GM18511 (cell line): ENCODE results near the gene RASIP1.

Experiments used
- ATAC-seq: cut with Tn5 transposase; IDR thresholded peaks from one replicate; pipeline ENCODE4 v1.9.1; 2021; ENCODE audit warnings: mild to moderate bottlenecking, moderate library complexity; ENCODE audit not compliant: unreplicated experiment

RASIP1 gene

DNA sequence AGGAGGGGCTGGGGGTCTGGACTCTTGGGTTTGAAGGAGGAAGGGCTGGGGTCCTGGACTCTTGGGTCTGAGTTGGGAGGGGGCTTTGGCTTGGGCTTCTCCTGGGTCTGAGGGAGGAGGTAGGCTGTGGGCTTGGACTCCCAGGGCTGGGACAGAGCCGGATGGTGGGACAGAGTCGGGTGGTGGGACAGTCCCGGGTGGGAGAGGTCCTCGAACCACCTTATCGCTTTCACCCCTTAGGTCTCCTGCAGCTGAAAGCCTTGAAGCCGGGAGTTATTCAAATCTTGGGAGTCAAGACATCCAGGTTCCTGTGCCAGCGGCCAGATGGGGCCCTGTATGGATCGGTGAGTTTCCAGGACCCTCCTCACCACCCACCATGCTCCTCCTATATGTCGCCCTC lies 16.3 kb upstream of the RASIP1 start:
- ATAC-seq = no peak

DNA sequence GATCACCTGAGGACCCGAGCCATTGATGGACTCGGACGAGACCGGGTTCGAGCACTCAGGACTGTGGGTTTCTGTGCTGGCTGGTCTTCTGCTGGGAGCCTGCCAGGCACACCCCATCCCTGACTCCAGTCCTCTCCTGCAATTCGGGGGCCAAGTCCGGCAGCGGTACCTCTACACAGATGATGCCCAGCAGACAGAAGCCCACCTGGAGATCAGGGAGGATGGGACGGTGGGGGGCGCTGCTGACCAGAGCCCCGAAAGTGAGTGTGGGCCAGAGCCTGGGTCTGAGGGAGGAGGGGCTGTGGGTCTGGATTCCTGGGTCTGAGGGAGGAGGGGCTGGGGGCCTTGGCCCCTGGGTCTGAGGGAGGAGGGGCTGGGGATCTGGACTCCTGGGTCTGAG lies 15.8 kb upstream of the RASIP1 start:
- no peak for ATAC-seq

DNA sequence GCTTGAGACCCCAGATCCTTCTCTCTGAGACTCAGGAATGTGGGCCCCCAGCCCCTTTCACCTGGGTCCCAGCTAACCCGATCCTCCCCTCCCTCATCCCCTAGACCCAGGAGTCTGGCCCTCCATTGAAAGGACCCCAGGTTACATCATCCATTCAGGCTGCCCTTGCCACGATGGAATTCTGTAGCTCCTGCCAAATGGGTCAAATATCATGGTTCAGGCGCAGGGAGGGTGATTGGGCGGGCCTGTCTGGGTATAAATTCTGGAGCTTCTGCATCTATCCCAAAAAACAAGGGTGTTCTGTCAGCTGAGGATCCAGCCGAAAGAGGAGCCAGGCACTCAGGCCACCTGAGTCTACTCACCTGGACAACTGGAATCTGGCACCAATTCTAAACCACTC lies 15.4 kb upstream of the RASIP1 start:
- ATAC-seq = no peak

DNA sequence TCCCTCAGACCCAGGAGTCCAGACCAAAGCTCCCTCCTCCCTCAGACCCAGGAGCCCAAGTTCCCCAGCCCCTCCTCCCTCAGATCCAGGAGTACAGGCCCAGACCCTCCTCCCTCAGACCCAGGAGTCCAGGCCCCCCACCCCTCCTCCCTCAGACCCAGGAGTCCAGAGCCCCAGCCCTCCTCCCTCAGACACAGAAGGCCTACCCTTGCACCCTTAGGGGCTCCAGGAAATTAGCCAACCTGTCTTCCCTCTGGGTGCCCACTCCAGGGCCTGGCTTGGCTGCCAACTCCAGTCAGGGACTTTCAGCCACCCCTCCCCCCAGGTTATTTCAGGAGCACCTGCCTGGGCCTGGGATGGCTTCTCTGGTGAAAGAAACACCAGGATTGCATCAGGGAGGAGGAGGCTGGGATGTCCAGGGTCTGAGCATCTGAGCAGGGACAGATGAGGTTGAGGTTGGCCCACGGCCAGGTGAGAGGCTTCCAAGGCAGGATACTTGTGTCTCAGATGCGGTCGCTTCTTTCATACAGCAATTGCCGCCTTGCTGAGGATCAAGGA lies 14.8 kb upstream of the RASIP1 start, which contains the start of gene FGF21:
Gene FGF21, plus strand, starts transcription at position 441 of the 558 bp plus-strand sequence. CDS start 713 bp downstream, outside the sequence.
- ATAC-seq = no peak

DNA sequence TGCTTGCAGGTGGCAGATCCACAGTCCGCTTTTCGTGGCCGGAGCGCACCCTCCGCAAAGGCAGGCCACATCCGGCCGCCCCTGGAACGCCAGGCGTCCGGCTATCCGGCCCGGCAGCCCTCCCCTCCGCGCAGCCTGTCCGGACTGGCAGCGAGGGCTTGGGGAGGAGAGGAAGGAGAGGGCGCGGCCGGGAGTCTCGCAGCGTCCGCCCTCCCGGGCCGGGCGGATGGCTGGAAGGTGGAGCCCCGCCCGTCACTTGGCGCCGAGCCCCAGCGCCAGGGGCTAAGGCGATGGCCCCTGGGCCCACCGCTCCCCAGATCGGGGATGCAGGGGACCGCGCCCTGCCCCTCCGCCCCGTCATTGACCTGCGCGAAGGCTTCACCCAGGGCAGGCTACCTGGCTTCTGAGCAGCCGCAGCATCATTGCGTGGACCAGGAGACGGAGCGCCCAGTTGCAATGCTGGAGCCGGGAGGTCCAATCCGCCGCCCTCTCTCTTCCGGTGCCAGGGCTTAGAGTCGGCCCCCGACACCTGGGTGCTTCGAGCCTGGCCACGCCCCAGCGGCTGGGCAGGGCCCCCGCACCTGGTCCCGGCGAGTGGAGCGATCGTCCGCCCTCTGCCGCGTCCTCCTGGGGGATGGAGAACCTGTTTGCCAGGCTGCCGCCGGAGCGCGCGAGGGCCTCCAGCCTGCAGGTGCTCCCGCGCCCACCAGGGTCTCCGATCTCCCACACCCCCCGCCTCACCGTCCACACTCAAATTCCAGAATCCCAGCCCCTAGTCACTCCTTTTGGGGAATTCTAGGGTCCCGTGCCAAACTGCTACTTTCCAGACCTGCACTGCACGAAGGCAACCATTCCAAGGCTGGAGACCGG lies 12.3 kb upstream of the RASIP1 start, which contains the start of gene FUT1:
Gene FUT1, minus strand, starts transcription at position 146 of the 870 bp plus-strand sequence. CDS start 1,360 bp downstream, outside the sequence.
- ATAC-seq = no peak

DNA sequence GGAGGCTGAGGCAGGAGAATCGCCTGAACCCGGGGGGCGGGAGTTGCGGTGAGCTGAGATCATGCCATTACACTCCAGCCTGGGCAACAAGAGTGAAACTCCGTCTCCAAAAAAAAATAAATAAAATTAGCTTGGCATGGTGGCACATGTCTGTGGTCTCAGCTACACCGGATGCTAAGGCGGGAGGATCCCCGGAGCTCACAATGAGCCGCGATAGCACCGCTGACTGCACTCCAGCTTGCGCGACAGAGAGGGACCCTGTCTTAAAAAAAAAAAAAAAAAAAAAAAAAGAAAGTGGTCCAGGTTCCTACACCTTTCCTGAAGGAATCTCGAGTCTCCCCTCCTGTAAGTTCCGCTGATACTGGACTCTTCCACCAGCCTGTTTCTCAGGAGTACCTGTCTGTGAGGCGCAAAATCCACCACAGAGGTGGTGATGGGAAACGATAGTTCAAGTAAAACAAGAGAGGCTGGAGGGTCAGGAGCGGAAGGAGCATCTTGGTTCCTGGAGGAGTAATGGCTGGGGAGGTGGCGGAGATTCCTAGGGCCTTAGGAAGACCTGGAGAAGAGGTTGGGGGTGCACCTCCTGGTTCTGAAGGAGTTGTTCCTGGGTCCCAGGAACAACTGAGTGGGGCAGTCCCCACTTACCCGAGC lies 11.6 kb upstream of the RASIP1 start:
- ATAC-seq = no peak

DNA sequence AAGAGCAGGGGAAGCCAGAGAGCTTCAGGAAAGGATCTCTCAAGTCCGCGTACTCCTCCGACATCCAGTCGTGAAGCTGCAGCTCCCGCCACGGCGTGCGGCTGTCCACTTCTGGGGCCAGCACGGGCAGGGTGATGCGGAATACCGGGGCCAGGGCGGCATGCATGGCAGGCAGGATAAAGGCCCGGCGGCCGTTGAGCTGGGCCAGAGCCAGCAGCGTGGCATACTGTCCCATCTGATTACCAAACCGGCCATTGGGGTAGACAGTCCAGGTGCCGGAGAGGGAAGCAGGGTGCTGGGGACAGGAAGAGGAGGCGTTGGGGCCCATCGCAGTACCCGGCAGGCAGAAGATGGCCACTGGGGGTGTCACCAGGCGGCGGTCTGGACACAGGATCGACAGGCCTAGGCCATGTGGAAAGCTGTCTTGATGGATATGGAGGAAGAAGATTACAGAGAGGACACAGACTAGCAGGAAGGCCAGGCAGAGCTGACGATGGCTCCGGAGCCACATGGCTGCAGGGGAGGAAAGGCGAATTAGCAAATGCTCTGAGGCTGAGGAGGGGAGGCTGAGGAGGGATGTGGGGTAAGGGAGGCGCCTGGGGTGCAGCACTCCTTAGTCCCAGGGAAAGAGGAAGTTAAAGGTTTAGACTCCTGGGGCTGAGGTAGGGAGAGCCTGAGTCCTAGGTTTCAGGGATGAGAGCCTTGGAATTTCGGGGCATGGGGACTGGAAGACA lies 10.5 kb upstream of the RASIP1 start:
- ATAC-seq = no peak

DNA sequence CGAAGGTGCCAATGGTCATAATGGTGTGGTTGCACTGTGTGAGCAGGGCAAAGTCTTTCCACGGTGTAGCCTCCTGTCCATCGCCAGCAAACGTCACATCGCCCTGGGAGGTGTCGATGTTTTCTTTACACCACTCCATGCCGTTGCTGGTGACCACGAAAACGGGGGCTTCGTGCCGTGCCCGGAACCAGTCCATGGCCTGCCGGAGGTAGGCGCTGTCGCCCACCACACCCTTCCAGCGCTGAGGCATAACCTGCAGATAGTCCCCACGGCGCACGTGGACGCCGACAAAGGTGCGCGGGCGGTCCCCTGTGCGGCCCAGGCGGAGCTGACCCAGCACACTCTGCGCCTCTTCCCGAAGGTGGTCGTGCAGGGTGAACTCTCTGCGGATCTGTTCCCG lies 9.9 kb upstream of the RASIP1 start:
- ATAC-seq = no peak

DNA sequence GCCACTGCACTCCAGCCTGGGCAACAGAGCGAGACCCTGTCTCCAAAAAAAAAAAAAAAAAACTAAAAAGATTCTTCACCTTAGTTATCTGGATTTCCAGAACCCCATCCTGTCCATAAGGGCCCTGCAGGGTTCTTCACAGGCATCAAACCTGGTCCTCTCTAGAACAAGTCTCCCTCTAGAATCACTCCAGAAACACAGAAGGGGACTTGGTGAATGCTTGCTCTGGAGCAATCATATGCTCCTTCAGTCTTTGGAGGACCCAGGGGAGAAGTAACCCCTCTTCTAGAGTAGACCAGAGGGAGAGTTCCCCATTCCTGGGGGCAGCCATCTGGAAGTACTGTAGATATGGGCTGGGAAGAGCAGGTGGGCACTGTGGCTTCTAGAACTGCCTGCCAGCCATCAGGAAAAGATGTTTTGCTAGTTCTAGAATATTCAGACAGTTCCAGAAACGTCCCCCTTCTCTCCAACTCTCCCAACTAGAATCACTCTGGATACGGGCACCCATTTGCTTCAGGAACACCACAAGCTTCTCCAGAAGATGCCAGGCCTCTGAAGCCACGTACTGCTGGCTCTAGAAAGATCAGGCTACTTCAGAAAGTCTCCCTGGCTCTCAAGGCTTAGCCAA lies 9.3 kb upstream of the RASIP1 start:
- no peak for ATAC-seq

DNA sequence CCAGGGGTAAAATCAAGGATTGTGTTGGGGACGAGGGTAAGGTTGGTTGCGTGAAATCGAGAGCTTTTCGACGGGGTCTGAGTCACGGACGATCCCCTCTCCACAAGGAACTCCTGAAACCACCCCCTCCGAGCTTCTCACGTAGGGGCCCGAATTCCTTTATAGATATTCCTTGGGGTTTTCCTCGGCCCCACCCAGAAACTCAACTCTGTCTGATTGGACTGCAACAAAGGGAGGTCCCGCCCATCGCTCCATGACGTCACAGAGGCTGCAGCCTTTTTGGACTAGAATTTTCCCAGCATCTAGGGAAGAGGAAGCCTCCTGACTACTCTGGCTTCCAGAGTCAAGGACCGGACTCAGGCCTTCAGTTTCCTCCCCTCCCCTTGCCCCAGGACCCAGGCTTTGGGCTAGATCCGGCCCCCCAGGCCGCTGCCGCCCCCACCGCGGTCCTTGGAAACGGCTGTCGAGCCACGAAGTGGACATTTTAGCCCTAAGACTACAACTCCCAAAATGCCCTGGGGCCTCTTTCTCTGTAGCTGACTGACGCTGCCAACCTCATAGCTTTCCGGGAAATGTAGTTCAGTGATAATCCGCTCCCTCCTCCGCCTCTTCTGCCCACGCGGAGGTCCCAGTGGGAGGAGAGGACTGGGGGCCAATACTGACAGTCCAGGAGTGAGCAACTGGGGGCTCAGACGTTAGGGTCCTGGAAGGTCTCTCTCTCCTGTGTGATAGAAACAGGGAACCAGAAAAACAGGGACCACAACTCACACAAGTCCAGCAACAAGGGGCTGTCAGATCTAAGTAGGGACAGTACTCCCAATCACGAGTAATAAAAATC lies 6.5 kb upstream of the RASIP1 start, which contains the start of gene IZUMO1:
Gene IZUMO1, minus strand, starts transcription at position 172 of the 838 bp plus-strand sequence. CDS start 1,050 bp downstream, outside the sequence.
- ATAC-seq = no peak

DNA sequence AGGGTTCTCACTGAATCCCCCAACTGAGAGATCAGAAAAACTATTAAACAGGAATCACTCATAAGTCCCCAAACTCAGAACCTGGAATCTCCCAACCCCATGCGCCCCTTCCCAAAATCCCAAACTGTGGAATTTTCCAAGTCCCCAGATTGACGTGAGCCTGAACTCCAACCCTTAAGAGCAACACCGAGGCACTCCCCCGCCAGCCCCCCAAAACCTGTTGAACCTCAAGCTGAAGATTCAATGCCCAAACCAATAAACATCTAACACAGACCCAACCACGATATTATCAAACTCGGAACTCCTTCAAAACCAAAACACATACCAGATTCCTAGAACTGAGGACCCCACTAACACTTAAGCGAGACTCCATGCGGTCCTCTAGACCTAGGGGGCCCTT lies 5.7 kb upstream of the RASIP1 start:
- ATAC-seq = no peak

DNA sequence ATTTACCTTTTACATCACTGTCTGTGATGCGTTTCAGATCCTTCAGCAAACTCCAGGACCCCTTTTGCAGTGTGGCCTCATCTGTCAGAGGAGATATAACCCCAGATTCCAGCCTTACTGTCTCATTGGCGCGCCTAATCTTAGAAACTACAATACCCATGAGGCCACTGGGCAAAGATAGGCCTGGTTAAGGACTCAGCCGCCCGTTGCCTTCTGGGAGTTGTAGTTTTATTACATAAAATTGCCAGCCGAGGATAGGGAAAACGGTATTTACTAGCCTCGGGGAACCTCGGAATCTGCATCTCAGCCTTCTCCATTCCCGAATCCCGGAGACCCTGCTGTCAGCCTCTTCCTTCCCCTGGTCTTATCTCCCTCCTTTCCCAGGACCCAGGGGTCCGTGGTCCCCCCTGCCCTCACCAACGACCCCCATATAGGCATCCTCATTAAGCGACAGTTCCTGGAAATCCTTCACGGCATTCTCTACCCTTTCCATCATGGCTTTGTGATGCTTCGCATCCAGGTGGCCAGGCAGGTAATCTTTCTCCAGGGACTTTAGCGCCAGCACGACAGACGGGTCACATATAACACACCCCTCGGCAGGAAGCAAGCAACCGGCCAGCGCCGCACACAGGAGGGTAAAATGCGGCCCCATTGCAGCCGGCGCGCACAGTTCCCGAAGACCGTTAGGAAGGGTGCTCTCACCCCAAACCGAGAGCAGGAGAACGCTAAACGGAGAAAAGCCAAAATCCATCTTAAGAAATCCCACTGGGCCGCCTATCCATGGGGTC lies 5.0 kb upstream of the RASIP1 start:
- ATAC-seq = no peak

DNA sequence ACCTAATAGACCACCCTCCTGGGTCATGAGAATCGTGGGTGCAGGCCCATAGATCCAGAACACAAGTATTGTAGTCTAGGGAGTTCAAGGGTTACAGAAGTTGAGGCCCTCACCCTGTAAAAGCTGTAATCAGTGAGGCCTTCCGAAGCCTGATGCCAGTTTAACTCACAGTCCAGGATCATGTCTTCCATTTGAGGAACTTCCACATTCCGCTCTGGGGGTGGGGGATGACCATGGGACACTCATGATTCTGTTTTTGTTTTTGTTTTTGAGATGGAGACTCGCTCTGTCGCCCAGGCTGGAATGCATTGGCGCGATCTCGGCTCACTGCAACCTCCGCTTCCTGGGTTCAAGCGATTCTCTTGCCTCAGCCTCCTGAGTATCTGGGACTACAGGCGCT lies 1.7 kb upstream of the RASIP1 start:
- no peak for ATAC-seq

DNA sequence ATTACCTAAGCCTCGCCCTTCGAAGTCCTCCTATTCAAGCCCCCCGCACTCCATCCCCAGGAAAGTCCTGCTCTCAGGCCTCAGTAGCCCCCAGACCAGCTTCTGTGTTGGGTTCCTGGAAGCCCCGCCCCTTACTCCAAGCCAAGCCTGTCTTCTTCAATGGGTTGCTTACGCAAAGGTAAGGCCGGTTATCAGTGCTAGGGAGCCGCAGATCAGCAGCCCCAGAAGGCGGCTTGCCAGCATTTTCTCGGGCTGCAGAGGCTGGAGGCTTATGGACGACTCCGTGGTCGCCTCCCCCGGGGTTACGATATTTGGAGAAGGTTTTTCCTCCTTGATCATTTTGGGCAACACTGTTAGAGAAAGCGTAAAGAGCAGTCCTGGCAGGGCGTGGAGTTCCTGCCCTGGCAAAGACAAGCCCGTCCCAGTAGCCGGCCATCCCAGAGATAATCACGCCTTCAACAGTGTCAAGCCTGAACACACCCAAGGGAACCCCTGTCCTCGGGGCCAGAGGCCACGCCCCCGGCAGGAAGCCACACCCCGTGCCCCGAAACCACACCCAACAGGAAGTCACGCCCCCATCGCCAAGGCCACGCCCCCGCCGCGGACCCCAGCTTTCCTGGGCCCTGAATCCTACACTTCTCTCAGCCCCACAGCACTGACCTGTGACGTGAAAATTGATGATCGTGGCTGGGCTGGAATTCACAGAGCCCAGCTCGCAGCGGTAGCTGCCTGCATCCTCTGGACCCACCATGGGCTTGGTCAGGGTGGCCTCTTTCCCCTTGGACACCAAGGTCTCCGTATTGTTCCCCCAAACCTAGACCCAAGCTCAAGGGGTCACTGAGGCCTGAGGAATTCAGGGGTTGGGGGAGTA lies 954 bp upstream of the RASIP1 start:
- no peak for ATAC-seq

DNA sequence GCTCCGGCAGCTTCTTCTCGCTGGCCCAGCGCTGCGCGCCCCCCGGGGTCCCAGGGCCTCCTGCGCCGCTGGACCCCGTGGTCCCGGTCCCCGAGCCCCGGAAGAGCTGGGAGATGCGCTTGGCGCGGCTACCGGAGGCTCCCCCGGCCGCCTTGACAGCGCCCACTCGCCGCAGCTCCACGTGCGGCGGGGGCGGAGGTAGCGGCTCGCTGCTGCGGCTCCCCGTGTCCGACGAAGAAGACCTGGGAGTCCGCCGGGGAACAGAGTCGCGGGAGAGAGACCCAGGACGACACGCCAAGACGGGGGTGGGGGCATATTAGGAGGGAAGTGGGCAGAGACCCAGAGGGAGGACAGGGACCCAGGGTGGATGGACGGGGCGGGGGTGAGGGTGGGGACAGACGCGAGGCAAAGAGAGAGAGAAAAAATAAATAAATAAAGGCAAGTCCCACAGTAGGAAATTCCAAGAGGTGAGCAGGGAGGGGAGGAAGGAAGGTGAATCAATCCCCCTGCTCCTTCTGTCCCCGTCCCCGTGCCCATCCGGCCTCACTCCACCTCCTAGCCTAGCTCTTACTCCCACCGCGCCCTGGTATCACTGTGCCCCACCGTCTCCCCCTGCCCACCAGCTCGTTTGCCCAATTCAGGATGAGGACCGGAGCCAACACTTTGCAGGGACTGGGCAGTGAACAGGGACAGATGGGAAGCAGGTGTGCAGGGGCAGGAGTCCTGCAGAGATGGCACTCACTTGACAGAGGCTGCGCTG lies 826 bp downstream of the RASIP1 start:
- no peak for ATAC-seq

DNA sequence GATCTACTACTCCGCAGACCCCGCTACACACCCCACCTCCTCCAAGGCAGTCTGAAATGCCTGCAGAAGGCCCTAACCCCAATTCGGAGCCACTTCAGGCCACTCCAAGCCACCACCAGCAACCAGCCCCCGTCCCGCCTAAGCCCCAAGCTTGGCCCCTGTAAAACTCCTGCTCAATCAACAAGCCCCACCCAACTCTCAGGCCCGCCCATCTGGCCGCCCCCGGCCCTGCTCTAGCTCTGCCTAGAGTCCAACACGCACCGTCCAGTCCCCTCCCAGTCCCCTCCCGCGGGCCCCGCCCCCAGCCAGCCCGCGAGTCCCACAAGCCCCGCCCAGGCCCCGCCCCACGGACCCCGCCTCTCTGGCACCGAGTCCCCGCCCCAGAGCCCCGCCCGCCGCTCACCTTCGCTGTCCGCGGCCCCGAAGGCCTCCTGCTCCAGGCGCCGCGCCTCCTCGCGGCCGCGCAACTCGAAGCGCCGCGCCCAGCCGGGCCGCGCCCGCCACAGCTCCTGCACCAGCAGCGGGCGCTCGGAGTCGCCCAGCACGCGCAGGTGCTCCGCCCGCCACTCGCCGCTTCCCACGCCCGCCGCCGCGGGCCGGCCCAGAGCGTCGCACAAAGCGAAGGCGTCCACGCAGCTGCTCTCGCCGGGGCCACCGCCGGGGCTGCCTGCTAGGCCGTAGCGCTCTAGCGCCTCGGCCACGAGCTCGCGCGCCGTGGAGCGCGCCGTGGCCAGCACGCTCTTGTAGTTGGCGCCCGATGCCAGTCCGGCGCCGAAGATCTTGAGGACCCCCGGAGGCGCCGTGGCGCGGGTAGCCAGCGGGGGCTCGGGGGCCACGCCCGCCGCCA lies 1.6 kb downstream of the RASIP1 start:
- ATAC-seq = peak; percentile 68
